ENCODE measurements around the gene NT5DC2.

NT5DC2 gene

DNA sequence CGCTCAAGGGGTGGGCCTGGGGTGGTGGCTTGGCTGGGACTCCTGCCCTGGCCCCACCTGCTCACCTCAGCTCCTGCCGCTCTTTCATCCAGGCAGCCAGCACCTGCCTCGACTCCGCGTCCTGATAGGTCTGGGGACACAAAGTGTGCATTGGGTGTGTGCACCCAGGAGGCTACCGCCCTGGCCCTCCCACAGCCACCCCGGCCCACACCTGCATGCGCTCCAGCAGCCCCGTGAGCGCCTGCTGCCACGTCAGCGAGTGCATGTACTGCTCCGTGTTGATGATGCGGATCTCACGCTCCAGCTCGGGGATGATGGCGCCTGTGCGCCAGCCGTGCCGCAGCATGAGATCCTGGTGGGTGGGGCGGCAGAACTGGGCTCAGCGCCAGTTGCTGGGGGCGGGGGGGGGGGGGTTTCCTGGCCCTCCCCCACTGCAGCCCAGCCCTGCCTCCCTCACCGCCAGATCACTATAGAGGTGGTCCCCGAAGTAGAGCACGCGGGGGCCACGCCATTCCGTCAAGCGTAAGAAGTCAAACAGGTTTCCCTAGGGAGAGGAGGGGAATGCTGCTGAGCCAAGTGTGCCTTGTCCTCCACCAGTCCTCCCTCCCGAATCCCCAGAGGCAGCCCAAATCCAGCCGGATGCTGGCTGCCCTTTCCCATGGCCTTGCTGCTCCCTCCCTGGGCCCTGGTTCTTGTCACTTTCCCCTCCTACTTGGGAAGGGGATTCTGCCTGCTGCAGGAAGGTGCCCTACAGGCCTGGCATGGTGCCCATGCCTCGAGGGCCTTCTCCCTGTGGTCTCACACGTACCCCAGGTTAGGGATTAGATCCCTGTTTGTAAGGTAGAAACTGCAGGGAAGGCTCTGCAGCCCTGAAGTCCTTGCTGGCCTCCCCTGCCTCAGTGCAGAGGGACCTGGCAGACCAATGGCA, 8.6 kb downstream of the NT5DC2 start:
- DNase-seq, result no peak

- no peak for DNase-seq
Measured at GRCh38 chr3:52524258-52524751, 9.4 kb downstream of the NT5DC2 start.

DNA sequence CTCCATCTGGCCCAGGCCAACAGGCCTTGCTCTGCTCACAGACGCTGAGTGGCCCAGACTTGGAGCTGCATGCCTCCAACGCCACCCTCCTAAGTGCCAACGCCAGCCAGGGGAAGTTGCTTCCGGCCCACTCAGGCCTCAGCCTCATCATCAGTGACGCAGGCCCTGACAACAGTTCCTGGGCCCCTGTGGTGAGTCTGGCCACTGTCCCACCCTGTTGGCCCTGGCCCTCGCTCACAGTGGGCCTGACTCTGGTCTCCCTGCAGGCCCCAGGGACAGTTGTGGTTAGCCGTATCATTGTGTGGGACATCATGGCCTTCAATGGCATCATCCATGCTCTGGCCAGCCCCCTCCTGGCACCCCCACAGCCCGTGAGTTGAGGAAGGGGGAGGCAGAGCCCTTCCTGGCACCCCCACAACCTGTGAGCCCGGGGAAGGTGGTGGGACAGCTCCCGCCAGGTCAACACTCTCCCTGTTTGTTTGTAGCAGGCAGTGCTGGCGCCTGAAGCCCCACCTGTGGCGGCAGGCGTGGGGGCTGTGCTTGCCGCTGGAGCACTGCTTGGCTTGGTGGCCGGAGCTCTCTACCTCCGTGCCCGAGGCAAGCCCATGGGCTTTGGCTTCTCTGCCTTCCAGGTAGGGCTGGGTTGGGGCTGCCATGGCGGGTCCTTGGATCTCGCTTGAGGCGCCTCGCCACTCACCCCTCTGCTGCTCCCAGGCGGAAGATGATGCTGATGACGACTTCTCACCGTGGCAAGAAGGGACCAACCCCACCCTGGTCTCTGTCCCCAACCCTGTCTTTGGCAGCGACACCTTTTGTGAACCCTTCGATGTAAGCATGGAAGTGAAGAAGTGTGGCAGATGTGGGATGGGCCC, 10.0 kb downstream of the NT5DC2 start:
- no peak for DNase-seq

GRCh38 chr3:52522651-52523251, 10.9 kb downstream of the NT5DC2 start:
- DNase-seq, result no peak

GRCh38 chr3:52521881-52522650, 11.6 kb downstream of the NT5DC2 start:
- no peak for DNase-seq

- no peak for DNase-seq
Measured at GRCh38 chr3:52521488-52521824, 12.2 kb downstream of the NT5DC2 start.

DNA sequence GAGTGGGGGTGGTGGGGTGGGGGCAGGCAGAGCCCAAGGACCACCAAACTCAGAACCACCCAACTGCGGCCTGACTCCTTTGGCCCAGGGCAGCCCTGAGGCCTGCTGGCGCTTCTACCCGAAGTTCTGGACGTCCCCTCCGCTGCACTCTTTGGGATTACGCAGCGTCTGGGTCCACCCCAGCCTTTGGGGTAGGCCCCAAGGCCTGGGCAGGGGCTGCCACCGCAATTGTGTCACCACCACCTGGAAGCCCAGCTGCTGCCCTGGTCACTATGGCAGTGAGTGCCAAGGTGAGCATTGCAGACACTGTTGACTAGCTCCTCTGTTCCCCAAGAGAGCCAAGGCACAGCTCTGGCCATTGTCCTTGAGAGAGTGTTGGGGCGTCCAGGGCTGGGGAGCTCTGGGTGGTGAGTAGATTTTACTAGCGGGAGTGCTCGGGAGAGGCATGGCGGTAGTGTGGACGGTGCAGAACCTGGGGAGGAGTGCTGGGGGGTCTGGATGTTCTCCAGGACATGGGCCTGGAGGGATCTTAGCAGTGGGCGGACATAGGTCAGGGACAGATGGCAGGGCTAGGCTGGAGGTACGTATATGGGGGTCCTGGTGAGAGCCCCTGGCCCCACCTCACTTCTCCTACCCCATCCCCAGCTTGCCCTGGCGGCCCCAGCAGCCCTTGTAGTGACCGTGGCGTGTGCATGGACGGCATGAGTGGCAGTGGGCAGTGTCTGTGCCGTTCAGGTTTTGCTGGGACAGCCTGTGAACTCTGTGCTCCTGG, 12.8 kb downstream of the NT5DC2 start:
- no peak for DNase-seq

GRCh38 chr3:52520141-52520667, 13.5 kb downstream of the NT5DC2 start:
- no peak for DNase-seq

- DNase-seq, result no peak
Measured at GRCh38 chr3:52519445-52520140, 14.1 kb downstream of the NT5DC2 start.

DNA sequence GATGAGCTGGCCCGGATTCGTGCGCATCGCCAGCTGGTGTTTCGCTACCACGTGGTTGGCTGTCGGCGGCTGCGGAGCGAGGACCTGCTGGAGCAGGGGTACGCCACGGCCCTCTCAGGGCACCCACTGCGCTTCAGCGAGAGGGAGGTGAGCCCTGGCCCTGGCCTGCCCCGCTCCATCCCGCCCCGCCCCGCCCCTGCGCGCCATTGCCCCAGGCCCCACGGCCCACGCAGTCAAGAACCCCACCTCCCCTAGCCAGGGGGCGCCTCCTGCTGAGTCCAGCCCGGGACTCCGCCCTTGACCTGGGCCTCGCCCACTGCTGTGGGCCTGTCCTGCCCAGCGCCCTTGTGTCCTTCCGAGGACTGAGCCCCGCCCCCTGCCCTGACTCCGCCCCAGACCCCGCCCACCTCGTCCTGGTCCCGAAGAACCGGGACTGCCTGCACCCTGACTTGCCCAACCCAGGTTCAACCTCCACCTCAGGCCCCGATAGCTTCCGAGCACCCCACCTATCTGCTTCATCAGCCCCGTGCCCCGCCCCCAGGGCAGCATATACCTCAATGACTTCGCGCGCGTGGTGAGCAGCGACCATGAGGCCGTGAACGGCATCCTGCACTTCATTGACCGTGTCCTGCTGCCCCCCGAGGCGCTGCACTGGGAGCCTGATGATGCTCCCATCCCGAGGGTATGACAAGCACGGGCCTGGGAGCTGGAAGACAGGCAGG, 14.8 kb downstream of the NT5DC2 start:
- no peak for DNase-seq

- peak; percentile 54 for DNase-seq
Measured at GRCh38 chr3:52517796-52518722, 15.6 kb downstream of the NT5DC2 start.

GRCh38 chr3:52516509-52517195, 17.0 kb downstream of the NT5DC2 start:
- no peak for DNase-seq

- DNase-seq, result no peak
Measured at GRCh38 chr3:52515192-52515591, 18.5 kb downstream of the NT5DC2 start.

DNA sequence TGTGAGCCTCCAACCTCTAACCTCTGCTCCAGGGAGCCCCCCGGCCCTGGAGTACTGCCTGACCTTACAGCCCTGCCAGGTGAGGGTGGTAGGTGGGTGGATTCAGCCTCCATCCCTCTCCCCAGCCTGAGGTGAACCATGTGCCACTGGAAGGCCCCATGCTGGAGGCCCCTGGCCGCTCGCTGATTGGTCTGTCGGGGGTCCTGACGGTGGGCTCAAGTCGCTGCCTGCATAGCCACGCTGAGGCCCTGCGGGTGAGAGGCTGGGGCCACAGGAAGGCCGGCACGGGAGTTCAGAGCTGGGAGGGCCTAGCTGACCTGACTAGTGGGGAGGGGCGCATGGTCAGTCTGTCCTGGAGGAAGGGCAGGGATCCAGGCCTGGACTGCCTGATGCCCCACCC, 19.1 kb downstream of the NT5DC2 start:
- no peak for DNase-seq

DNA sequence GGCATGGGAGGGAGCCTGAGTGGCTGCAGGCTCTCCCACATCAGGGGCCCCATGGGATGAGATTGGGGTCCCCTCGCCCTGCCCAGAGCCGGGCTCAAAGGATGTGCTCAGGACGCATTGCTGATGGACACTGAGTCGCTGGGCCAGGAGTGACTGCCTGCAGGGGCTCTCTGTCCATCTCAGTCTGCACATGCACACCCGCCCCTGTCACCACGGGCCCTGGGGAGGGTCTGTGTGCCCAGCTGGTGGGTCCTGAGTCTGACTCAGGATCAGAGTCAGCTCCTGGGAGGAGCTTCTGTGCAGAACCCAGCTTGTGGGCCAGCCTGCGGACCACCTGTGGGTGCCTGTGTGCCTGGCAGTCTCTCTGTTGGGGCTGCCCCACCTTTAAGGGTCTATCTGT, 20.4 kb downstream of the NT5DC2 start:
- no peak for DNase-seq

GRCh38 chr3:52512727-52513126, 20.9 kb downstream of the NT5DC2 start:
- DNase-seq, result no peak

DNA sequence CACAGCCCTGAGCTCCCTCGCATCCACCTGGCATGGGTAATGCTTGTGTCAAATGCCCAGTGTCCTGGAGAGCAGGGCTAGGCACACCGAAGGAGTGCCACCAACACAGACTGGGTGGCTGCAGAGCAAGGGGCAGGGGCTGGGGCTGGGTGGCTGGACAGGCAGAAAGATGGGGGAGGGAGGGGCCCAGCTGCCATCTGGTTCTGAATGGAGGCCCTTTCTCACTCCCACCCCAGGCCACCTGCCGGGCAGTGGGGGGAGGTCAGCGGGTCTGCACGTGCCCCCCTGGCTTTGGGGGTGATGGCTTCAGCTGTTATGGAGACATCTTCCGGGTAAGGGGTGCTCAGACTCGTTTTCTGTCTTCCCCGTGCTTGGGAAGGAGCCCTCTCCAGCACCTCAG, 21.6 kb downstream of the NT5DC2 start:
- no peak for DNase-seq

- DNase-seq, result no peak
Measured at GRCh38 chr3:52511509-52511908, 22.1 kb downstream of the NT5DC2 start.

Data from retina (tissue), 1 donor.